Endothelial cell (in vitro differentiated cells): ENCODE results near the gene URI1. TPM values are rescaled to one million over a fixed set of nuclear protein-coding genes. Genes with fewer than 3 reads are reported as not detected.

Experiments
- DNase-seq: peaks from one replicate; pipeline ENCODE4 v3.0.0; 2021; ENCODE audit warnings: low spot score
- H3K27ac Mint-ChIP-seq: one replicate; pipeline ENCODE4 v1.8.0; 2021; ENCODE audit warnings: mixed read lengths, inconsistent platforms; ENCODE audit not compliant: unreplicated experiment
- H3K27me3 Mint-ChIP-seq: one replicate; pipeline ENCODE4 v1.8.0; 2021; ENCODE audit warnings: mild to moderate bottlenecking, moderate library complexity, mixed read lengths, inconsistent platforms; ENCODE audit not compliant: unreplicated experiment
- H3K36me3 Mint-ChIP-seq: one replicate; pipeline ENCODE4 v1.8.0; 2021; ENCODE audit warnings: mild to moderate bottlenecking, low read depth, mixed read lengths, inconsistent platforms; ENCODE audit not compliant: unreplicated experiment
- H3K4me1 Mint-ChIP-seq: one replicate; pipeline ENCODE4 v1.8.0; 2021; ENCODE audit warnings: mild to moderate bottlenecking, mixed read lengths, inconsistent platforms; ENCODE audit not compliant: unreplicated experiment
- H3K4me3 Mint-ChIP-seq: one replicate; pipeline ENCODE4 v1.8.0; 2021; ENCODE audit warnings: mild to moderate bottlenecking, mixed read lengths, inconsistent platforms; ENCODE audit not compliant: unreplicated experiment
- H3K9me3 Mint-ChIP-seq: one replicate; pipeline ENCODE4 v1.8.0; 2021; ENCODE audit warnings: mixed read lengths, inconsistent platforms; ENCODE audit not compliant: unreplicated experiment
- CTCF ChIP-seq: fragments of 200-600 bp; sonication (generic); IDR thresholded peaks from one replicate; pipeline ENCODE4 v1.5.0; 2021; ENCODE audit warnings: antibody characterized with exemption; ENCODE audit not compliant: unreplicated experiment
- total RNA-seq: library from RNA; stranded (reverse); fragmentation: NEBNext Ultra II Directional; extraction: Animal tissue kit (Norgen Biotek cat#: 25700); gene quantifications from one replicate; pipeline ENCODE4 v1.2.1, GENCODE V29; 2021; ENCODE audit not compliant: unreplicated experiment

URI1 gene
- total RNA-seq, 1 donor from 2014 or later = 38.2 TPM

GRCh38 chr19:30062065-30062906, 120.2 kb downstream of the URI1 start:
- no peaks in the 10 kb centered on the region for H3K27me3 Mint-ChIP-seq
- H3K4me1 Mint-ChIP-seq = peaks cover 5% of the 10 kb centered on the region
- no peak overlapping the region for H3K4me3 Mint-ChIP-seq
- no peaks in the 10 kb centered on the region for H3K36me3 Mint-ChIP-seq
- H3K27ac Mint-ChIP-seq = no peak overlapping the region
- TF ChIP-seq CTCF = no peak
- no peak for DNase-seq
- H3K9me3 Mint-ChIP-seq = no peaks in the 10 kb centered on the region

DNA sequence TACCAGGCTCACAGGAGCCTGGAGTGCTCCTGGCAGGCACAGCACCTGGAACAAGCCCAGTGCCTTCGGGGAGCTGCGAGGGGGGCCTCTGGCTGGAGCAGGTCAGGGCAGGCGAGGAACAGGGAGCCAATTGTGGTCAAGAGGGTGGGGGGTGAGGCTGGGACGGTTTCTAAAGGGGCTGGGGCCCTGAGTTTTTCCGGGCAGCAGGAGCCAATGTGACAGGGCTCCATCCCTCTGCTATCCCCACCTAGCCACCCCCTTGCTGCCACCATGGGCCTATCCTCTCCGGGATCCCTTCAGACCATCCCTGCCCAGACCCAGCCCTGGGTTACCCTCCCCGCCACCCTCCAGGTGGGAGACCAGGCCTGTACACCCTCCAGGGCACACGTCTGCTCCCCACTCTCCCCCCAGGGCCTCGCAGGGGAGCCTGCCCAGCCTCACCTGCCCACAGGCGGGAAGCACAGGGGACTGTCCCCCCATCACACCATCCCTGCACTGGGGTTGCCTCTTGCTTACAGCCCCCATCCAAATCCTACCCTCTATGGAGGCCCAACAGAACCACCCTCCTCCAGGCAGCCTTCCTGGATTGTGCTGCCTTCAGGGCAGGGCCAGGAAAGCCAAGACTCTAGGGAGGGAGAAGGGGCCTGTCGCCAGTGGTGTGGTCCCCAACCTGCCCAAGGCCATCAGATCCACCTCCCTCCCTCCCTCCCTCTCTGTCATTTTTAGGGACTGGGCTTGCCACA, 121.0 kb downstream of the URI1 start:
- Mint-ChIP-seq H3K27me3 (peaks cover 2% of the 10 kb centered on the region), H3K36me3 (no peaks in the 10 kb centered on the region), H3K4me3 (no peak overlapping the region), H3K4me1 (peaks cover 5% of the 10 kb centered on the region), H3K9me3 (no peaks in the 10 kb centered on the region), H3K27ac (no peak overlapping the region)
- no peak for TF ChIP-seq CTCF
- DNase-seq = no peak

DNA sequence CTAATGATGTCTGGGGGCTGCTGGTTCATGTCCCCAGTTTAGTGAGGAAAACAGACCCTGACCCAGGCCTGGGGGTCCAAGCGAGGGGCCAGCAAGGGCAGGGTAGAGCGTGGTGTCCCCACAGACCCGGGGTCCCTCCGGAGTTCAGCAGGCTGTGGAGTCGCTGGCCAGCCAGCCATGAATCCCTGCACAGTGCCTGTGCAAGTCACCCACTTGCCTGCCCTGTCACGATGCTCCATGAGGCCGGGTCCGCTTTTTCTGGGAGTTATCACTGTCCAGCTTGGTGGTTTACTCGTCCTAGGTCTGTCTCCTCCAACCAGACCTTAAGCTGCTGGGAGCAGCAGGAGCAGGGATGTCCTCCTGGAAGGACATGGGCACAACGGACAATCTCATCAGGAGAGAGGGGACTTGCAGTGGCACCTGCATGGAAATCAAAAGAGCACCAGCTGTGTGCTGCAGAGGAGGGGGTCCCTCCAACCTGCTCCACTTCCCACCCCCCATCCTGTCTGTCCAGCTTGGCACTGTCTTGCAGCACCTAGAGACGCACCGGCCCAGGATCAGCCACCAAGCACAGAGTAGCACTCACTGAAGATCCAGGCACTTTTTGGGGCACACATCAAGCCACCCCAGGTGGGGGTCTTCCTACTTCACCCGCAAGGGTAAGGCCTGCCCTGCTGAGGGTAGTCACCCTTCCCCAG, 121.8 kb downstream of the URI1 start:
- Mint-ChIP-seq H3K4me3 (no peak overlapping the region), H3K27ac (no peak overlapping the region), H3K36me3 (no peaks in the 10 kb centered on the region), H3K9me3 (no peaks in the 10 kb centered on the region), H3K27me3 (peaks cover 4% of the 10 kb centered on the region), H3K4me1 (peaks cover 5% of the 10 kb centered on the region)
- no peak for DNase-seq
- no peak for TF ChIP-seq CTCF

DNA sequence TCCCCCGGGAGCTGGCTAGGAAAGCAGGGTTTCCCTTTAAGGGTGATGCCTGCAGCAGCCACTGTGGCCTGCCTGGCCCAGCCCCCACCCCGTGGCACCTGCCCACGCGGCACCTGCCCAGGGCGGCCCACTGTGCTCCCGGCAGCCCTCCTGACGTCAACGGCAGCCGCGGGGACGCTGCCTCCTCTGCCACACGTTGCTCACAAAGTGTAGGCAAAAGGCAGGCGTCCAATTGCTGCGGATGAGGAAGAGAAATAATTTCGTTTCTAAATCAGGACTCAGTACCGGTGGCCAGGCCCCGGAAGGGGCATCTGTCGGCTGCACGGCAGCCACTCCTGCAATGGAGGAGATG, 122.3 kb downstream of the URI1 start:
- DNase-seq = no peak
- no peak for TF ChIP-seq CTCF
- Mint-ChIP-seq H3K4me1 (peaks cover 5% of the 10 kb centered on the region), H3K36me3 (no peaks in the 10 kb centered on the region), H3K27me3 (peaks cover 6% of the 10 kb centered on the region), H3K27ac (no peak overlapping the region), H3K9me3 (no peaks in the 10 kb centered on the region), H3K4me3 (no peak overlapping the region)
